ENCODE data around the gene GRK3. TPM values are rescaled to one million over a fixed set of nuclear protein-coding genes. Genes with fewer than 3 reads are reported as not detected.

GRK3 gene
- total RNA-seq, 4 donors from 2014 or later, result 0.49 to 1.1 (median 0.81) TPM

DNA sequence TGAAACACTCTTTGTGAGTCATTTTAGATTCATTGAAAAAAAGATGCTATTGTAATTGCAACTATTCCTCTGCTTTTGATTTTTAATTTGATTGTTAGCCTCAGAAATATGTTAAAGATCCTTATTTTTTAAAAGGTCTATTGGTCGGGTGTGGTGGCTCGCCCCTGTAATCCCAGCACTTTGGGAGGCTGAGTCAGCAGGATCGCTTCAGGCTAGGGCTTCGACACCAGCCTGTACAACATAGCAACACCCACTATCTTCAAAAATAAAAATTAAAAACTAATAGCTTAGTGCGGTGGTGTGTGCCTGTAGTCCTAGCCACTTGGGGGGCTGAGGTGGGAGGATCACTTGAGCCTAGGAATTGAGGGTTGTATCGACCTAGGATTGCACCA lies 105.6 kb downstream of the GRK3 start:
- Histone ChIP-seq H3K36me3 (no peaks in the 10 kb centered on the region), H3K27ac (no peak overlapping the region), H3K27me3 (no peaks in the 10 kb centered on the region), H3K9me3 (no peaks in the 10 kb centered on the region), H3K4me3 (no peak overlapping the region), H3K4me1 (peaks cover 0 to 6% of the 10 kb centered on the region in 2 donors)
- in situ Hi-C loops (cut with MboI; ENCODE audit: low sequenced_read_pairs in 4 of 4), result loop anchor here in 1 of 4 donors (25.0 kb wide), 1 partner anchor 108 kb away; the partner anchor contains the start of gene GRK3
- ATAC-seq (no peak), DNase-seq (no peak)
- intact Hi-C loops (cut with DNase I; ENCODE audit: low total_unique reads), result no loop called here
- TF ChIP-seq POLR2A (IDR thresholded peaks at IDR 0.05), result no peak
- TF ChIP-seq, protein P1, sequence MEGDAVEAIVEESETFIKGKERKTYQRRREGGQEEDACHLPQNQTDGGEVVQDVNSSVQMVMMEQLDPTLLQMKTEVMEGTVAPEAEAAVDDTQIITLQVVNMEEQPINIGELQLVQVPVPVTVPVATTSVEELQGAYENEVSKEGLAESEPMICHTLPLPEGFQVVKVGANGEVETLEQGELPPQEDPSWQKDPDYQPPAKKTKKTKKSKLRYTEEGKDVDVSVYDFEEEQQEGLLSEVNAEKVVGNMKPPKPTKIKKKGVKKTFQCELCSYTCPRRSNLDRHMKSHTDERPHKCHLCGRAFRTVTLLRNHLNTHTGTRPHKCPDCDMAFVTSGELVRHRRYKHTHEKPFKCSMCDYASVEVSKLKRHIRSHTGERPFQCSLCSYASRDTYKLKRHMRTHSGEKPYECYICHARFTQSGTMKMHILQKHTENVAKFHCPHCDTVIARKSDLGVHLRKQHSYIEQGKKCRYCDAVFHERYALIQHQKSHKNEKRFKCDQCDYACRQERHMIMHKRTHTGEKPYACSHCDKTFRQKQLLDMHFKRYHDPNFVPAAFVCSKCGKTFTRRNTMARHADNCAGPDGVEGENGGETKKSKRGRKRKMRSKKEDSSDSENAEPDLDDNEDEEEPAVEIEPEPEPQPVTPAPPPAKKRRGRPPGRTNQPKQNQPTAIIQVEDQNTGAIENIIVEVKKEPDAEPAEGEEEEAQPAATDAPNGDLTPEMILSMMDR (IDR thresholded peaks at IDR 0.05 in 4 of 5, conservative IDR thresholded peaks at IDR 0.05 in 1 of 5), result no peak

DNA sequence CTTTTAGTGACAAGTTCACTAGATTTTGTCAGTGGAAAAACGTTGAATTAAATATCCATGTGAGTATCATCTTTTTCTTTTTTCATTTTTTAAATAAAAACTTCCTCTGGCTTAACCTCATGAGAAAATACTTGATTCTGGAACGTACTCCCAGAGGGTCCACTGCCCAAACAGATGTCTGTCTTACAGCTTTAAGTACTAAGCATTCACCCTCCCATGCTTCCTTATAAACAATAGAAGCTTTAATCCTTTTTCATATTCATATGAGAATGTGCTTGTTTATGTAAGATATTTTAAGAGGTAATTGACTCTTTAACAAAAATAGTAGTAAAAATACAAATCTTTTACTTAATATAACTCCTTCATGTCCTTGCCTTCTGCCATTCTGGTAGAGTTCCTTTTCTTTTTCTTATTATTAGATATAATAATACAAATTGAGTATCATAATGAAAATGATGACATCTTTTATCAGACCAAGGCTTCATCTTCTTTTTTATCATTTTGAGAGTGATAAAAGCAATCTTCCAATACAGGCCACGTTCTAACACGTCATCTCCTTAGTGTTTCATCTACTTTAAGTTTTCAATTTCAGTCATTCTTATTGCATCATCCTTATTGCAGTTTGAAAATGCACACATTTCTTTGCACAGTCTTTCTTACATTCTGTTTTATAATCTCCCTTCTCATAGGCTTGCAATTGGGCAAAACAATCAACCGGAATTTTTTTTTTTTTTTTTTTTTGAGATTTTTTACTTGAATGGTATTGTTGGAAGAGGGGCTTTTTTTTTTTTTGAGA lies 108.0 kb downstream of the GRK3 start:
- Histone ChIP-seq H3K27ac (no peak overlapping the region), H3K4me1 (no peaks in the 10 kb centered on the region), H3K9me3 (no peaks in the 10 kb centered on the region), H3K36me3 (no peaks in the 10 kb centered on the region), H3K4me3 (no peak overlapping the region), H3K27me3 (no peaks in the 10 kb centered on the region)
- TF ChIP-seq, protein P1 (IDR thresholded peaks at IDR 0.05 in 4 of 5, conservative IDR thresholded peaks at IDR 0.05 in 1 of 5), result no peak
- TF ChIP-seq POLR2A (IDR thresholded peaks at IDR 0.05), result no peak
- intact Hi-C loops (cut with DNase I; ENCODE audit: low total_unique reads), result no loop called here
- ATAC-seq (no peak), DNase-seq (no peak)
- in situ Hi-C loops (cut with MboI; ENCODE audit: low sequenced_read_pairs in 4 of 4), result loop anchor here in 1 of 4 donors (25.0 kb wide), 1 partner anchor 110 kb away; the partner anchor contains the start of gene GRK3

DNA sequence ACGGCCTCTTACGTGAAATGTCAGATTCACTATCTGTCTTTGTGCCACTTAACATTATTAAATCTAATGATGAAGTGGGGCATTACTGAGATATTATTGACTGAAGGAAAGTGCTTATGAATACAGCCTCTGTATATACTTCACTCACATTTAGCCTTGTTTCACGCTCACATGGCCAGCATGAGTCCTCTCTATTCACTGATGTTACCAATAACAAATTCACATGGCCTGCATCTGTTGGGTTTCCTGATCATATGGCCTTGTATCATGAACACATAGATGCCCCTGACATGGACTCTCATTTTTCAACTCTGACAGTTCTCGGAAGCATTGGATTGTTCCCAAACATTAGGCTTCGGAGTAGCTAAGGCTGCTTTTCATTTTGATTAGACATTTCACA lies 109.2 kb downstream of the GRK3 start:
- no peaks in the 10 kb centered on the region for H3K36me3 ChIP-seq
- no peak for TF ChIP-seq POLR2A (IDR thresholded peaks at IDR 0.05)
- TF ChIP-seq, protein P1 (IDR thresholded peaks at IDR 0.05 in 4 of 5, conservative IDR thresholded peaks at IDR 0.05 in 1 of 5), result no peak
- H3K27me3 ChIP-seq, result no peaks in the 10 kb centered on the region
- DNase-seq, result no peak
- H3K4me1 ChIP-seq, result no peaks in the 10 kb centered on the region
- in situ Hi-C loops (cut with MboI; ENCODE audit: low sequenced_read_pairs in 4 of 4), result loop anchor here in 1 of 4 donors (25.0 kb wide), 1 partner anchor 111 kb away; the partner anchor contains the start of gene GRK3
- no peaks in the 10 kb centered on the region for H3K9me3 ChIP-seq
- H3K4me3 ChIP-seq, result no peak overlapping the region
- intact Hi-C loops (cut with DNase I; ENCODE audit: low total_unique reads), result no loop called here
- ATAC-seq, result no peak
- no peak overlapping the region for H3K27ac ChIP-seq

GRCh38 chr22:25677631-25678030 lies 113.2 kb downstream of the GRK3 start:
- Histone ChIP-seq H3K27ac (no peak overlapping the region), H3K27me3 (no peaks in the 10 kb centered on the region), H3K36me3 (no peaks in the 10 kb centered on the region), H3K4me3 (no peak overlapping the region), H3K4me1 (no peaks in the 10 kb centered on the region), H3K9me3 (no peaks in the 10 kb centered on the region)
- in situ Hi-C loops (cut with MboI; ENCODE audit: low sequenced_read_pairs in 4 of 4), result no loop called here
- DNase-seq, result no peak
- intact Hi-C loops (cut with DNase I; ENCODE audit: low total_unique reads), result no loop called here
- TF ChIP-seq, protein P1 (IDR thresholded peaks at IDR 0.05 in 4 of 5, conservative IDR thresholded peaks at IDR 0.05 in 1 of 5), result no peak
- TF ChIP-seq POLR2A (IDR thresholded peaks at IDR 0.05), result no peak
- no peak for ATAC-seq

Measured in gastrocnemius medialis (tissue), 4 donors.